ENCODE measurements around the gene RBM23.
A peak's percentile ranks its signal among the peaks of the same experiment; 100 is the strongest.

GRCh38 chr14:22900081-22900799 is 18.7 kb downstream of the RBM23 start:
- TF ChIP-seq POLR2A (IDR thresholded peaks at IDR 0.05) (no peak), CTCF (IDR thresholded peaks at IDR 0.05) (peak; percentile 49 to 51), EP300 (IDR thresholded peaks at IDR 0.05) (no peak), POLR2AphosphoS5 (IDR thresholded peaks at IDR 0.05) (no peak)
